HL-60 (cell line): Measurements from ENCODE around the gene PLA2G7.

Source experiments
- DNase-seq, 2 experiments: peaks; one replicate each; pipeline ENCODE4 v3.0.0-alpha.2; 2010 to 2020; ENCODE audit warnings: low read depth in 1 of 2, low spot score in 1 of 2
- H3K27ac ChIP-seq: fragments of 250-450 bp; sonication (Bioruptor Pico); replicated peaks from 2 replicates; pipeline ENCODE4 v1.5.1; 2020; ENCODE audit warnings: mild to moderate bottlenecking, moderate library complexity
- H3K27me3 ChIP-seq: fragments of 250-450 bp; sonication (Bioruptor Pico); 2 replicates; pipeline ENCODE4 v1.5.1; 2021; ENCODE audit warnings: mild to moderate bottlenecking, moderate library complexity; ENCODE audit not compliant: insufficient read depth, poor library complexity, severe bottlenecking
- H3K4me3 ChIP-seq: replicated peaks from 2 replicates; pipeline ENCODE4 v1.5.1; 2011; ENCODE audit warnings: mild to moderate bottlenecking, control low read depth, low read length; ENCODE audit not compliant: insufficient read depth
- CTCF ChIP-seq: IDR thresholded peaks from one replicate; pipeline ENCODE4 v1.5.1; 2011; ENCODE audit warnings: low read length, control low read depth, inconsistent platforms; ENCODE audit not compliant: insufficient read depth
- GABPA ChIP-seq: IDR thresholded peaks from 2 replicates; pipeline ENCODE4 v1.6.1; 2012; ENCODE audit warnings: low read depth
- POLR2AphosphoS5 ChIP-seq: IDR thresholded peaks from 2 replicates; pipeline ENCODE4 v1.6.1; 2012; ENCODE audit warnings: low read depth
- SPI1 ChIP-seq: IDR thresholded peaks from 2 replicates; pipeline ENCODE4 v1.6.1; 2012; ENCODE audit warnings: low read depth, mild to moderate bottlenecking, borderline replicate concordance
- TF ChIP-seq, protein P1 (sequence below): IDR thresholded peaks from 2 replicates; pipeline ENCODE4 v1.6.1; 2012; ENCODE audit warnings: low read depth; ENCODE audit not compliant: insufficient replicate concordance

PLA2G7 gene

GRCh38 chr6:46749731-46750130 is 14.6 kb upstream of the PLA2G7 start:
- no peak for DNase-seq
- TF ChIP-seq GABPA, result no peak
- TF ChIP-seq SPI1, result no peak
- TF ChIP-seq CTCF, result no peak
- no peak for TF ChIP-seq POLR2AphosphoS5
- TF ChIP-seq, protein P1, sequence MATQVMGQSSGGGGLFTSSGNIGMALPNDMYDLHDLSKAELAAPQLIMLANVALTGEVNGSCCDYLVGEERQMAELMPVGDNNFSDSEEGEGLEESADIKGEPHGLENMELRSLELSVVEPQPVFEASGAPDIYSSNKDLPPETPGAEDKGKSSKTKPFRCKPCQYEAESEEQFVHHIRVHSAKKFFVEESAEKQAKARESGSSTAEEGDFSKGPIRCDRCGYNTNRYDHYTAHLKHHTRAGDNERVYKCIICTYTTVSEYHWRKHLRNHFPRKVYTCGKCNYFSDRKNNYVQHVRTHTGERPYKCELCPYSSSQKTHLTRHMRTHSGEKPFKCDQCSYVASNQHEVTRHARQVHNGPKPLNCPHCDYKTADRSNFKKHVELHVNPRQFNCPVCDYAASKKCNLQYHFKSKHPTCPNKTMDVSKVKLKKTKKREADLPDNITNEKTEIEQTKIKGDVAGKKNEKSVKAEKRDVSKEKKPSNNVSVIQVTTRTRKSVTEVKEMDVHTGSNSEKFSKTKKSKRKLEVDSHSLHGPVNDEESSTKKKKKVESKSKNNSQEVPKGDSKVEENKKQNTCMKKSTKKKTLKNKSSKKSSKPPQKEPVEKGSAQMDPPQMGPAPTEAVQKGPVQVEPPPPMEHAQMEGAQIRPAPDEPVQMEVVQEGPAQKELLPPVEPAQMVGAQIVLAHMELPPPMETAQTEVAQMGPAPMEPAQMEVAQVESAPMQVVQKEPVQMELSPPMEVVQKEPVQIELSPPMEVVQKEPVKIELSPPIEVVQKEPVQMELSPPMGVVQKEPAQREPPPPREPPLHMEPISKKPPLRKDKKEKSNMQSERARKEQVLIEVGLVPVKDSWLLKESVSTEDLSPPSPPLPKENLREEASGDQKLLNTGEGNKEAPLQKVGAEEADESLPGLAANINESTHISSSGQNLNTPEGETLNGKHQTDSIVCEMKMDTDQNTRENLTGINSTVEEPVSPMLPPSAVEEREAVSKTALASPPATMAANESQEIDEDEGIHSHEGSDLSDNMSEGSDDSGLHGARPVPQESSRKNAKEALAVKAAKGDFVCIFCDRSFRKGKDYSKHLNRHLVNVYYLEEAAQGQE, result no peak
- H3K27ac ChIP-seq, result no peak overlapping the region
- no peaks in the 10 kb centered on the region for H3K27me3 ChIP-seq
- H3K4me3 ChIP-seq, result no peak overlapping the region

GRCh38 chr6:46748940-46749503 is 13.8 kb upstream of the PLA2G7 start:
- Histone ChIP-seq H3K27me3 (no peaks in the 10 kb centered on the region), H3K4me3 (no peak overlapping the region), H3K27ac (no peak overlapping the region)
- TF ChIP-seq CTCF (no peak), POLR2AphosphoS5 (no peak), SPI1 (no peak), GABPA (no peak)
- TF ChIP-seq, protein P1, result no peak
- no peak for DNase-seq

- TF ChIP-seq POLR2AphosphoS5 (no peak), SPI1 (no peak), GABPA (no peak), CTCF (no peak)
- TF ChIP-seq, protein P1, result no peak
- no peaks in the 10 kb centered on the region for H3K27me3 ChIP-seq
- DNase-seq, result no peak
Measured at GRCh38 chr6:46746696-46747095, 11.5 kb upstream of the PLA2G7 start, which contains the start of gene ANKRD66. Gene ANKRD66, plus strand, starts transcription at chr6:46746933. Its CDS starts 5,016 bp downstream, at chr6:46751949.

More at GRCh38 chr6:46746696-46747095, 11.5 kb upstream of the PLA2G7 start, which contains the start of gene ANKRD66:
- Histone ChIP-seq H3K4me3 (no peak within 1 kb of the TSS), H3K27ac (no peak within 1 kb of the TSS)
